T follicular helper cell (primary cell): ENCODE results near the gene SMARCD2.
A peak's percentile ranks its signal among the peaks of the same experiment; 100 is the strongest.

Experiments
- DNase-seq: peaks from one replicate; pipeline ENCODE4 v3.0.0-alpha.2; 2020; ENCODE audit warnings: low read depth

SMARCD2 gene

GRCh38 chr17:63832014-63832413 lies 10.5 kb downstream of the SMARCD2 start:
- DNase-seq, result no peak

GRCh38 chr17:63831505-63831904 lies 11.0 kb downstream of the SMARCD2 start:
- DNase-seq, result no peak

GRCh38 chr17:63830904-63831491 lies 11.5 kb downstream of the SMARCD2 start:
- no peak for DNase-seq

GRCh38 chr17:63830278-63830677 lies 12.2 kb downstream of the SMARCD2 start:
- no peak for DNase-seq

- DNase-seq, result no peak
Observed at GRCh38 chr17:63828936-63829335, 13.5 kb downstream of the SMARCD2 start.

- DNase-seq, result no peak
Observed at GRCh38 chr17:63827801-63828221, 14.7 kb downstream of the SMARCD2 start.

GRCh38 chr17:63827002-63827800 lies 15.3 kb downstream of the SMARCD2 start, which contains the start of the genes FTSJ3 and PSMC5:
Gene FTSJ3, minus strand, starts transcription at chr17:63827663. Its CDS starts 761 bp downstream, at chr17:63826902.
Gene PSMC5, plus strand, starts transcription at chr17:63827431. Its CDS starts 60 bp downstream, at chr17:63827491.
- DNase-seq, result peak; percentile 93

GRCh38 chr17:63826468-63827001 lies 15.9 kb downstream of the SMARCD2 start:
- no peak for DNase-seq

GRCh38 chr17:63824362-63824761 lies 18.1 kb downstream of the SMARCD2 start:
- no peak for DNase-seq

GRCh38 chr17:63823659-63824331 lies 18.7 kb downstream of the SMARCD2 start:
- no peak for DNase-seq

GRCh38 chr17:63822537-63822936 lies 19.9 kb downstream of the SMARCD2 start:
- DNase-seq, result no peak

- DNase-seq, result no peak
Observed at GRCh38 chr17:63821804-63822203, 20.7 kb downstream of the SMARCD2 start.

- no peak for DNase-seq
Observed at GRCh38 chr17:63820963-63821561, 21.4 kb downstream of the SMARCD2 start.

- DNase-seq, result no peak
Observed at GRCh38 chr17:63819585-63820537, 22.6 kb downstream of the SMARCD2 start.

GRCh38 chr17:63819131-63819530 lies 23.4 kb downstream of the SMARCD2 start:
- DNase-seq, result no peak

- DNase-seq, result no peak
Observed at GRCh38 chr17:63817736-63818385, 24.6 kb downstream of the SMARCD2 start.

GRCh38 chr17:63816669-63817068 lies 25.8 kb downstream of the SMARCD2 start:
- no peak for DNase-seq

GRCh38 chr17:63816123-63816522 lies 26.4 kb downstream of the SMARCD2 start:
- DNase-seq, result no peak

- DNase-seq, result no peak
Observed at GRCh38 chr17:63809970-63810369, 32.5 kb downstream of the SMARCD2 start.

- no peak for DNase-seq
Observed at GRCh38 chr17:63805591-63805990, 36.9 kb downstream of the SMARCD2 start.
